Endometrium (tissue), 2 donors: ENCODE measurements around the gene KLHL4.
"Not testable (repeated sequence)": the region's sequence is repeated elsewhere in the genome, so short reads cannot be mapped to it uniquely, and the experiment has no call there.

ENCODE experiments used
- FAIRE-seq: peaks from 2 replicates; lab custom pipeline; 2012; peaks lifted over from hg19 to GRCh38; lab: Jason Lieb, UNC
- donor health status: control.
- donor health status: control.

Gene KLHL4

GRCh38 chrX:87517571-87518141, at the start of gene KLHL4:
TSS of gene KLHL4 (plus strand) at chrX:87517802. CDS start at chrX:87517894, 92 bp downstream.
- FAIRE-seq, result no peak

GRCh38 chrX:87468941-87469340, 48.7 kb upstream of the KLHL4 start:
- no peak for FAIRE-seq

GRCh38 chrX:87475793-87476192, 41.8 kb upstream of the KLHL4 start:
- no peak for FAIRE-seq

GRCh38 chrX:87478703-87479102, 38.9 kb upstream of the KLHL4 start:
- not testable (repeated sequence) for FAIRE-seq

GRCh38 chrX:87489071-87489470, 28.5 kb upstream of the KLHL4 start:
- no peak for FAIRE-seq

GRCh38 chrX:87515836-87516235, 1.8 kb upstream of the KLHL4 start:
- FAIRE-seq, result no peak

- no peak for FAIRE-seq
Observed at GRCh38 chrX:87516717-87517121, 883 bp upstream of the KLHL4 start.

- no peak for FAIRE-seq
Observed at GRCh38 chrX:87518504-87518903, 902 bp downstream of the KLHL4 start.

GRCh38 chrX:87525771-87526229, 8.2 kb downstream of the KLHL4 start:
- no peak for FAIRE-seq

GRCh38 chrX:87526281-87526680, 8.7 kb downstream of the KLHL4 start:
- no peak for FAIRE-seq

GRCh38 chrX:87528487-87528886, 10.9 kb downstream of the KLHL4 start:
- FAIRE-seq, result no peak

- FAIRE-seq, result no peak
Observed at GRCh38 chrX:87571964-87572363, 54.4 kb downstream of the KLHL4 start.

GRCh38 chrX:87572901-87573300, 55.3 kb downstream of the KLHL4 start:
- no peak for FAIRE-seq

- FAIRE-seq, result no peak
Observed at GRCh38 chrX:87578978-87579377, 61.4 kb downstream of the KLHL4 start.

- FAIRE-seq, result no peak
Observed at GRCh38 chrX:87580862-87581261, 63.3 kb downstream of the KLHL4 start.

GRCh38 chrX:87582453-87582852, 64.9 kb downstream of the KLHL4 start:
- no peak for FAIRE-seq

- FAIRE-seq, result no peak
Observed at GRCh38 chrX:87583679-87584078, 66.1 kb downstream of the KLHL4 start.

- FAIRE-seq, result no peak
Observed at GRCh38 chrX:87616371-87616770, 98.8 kb downstream of the KLHL4 start.

GRCh38 chrX:87621697-87622096, 104.1 kb downstream of the KLHL4 start:
- FAIRE-seq, result no peak

GRCh38 chrX:87626996-87627395, 109.4 kb downstream of the KLHL4 start:
- no peak for FAIRE-seq

- no peak for FAIRE-seq
Observed at GRCh38 chrX:87634361-87634760, 116.8 kb downstream of the KLHL4 start.

GRCh38 chrX:87636533-87636932, 118.9 kb downstream of the KLHL4 start:
- FAIRE-seq, result no peak

- FAIRE-seq, result not testable (repeated sequence)
Observed at GRCh38 chrX:87641439-87641838, 123.8 kb downstream of the KLHL4 start.

- FAIRE-seq, result no peak
Observed at GRCh38 chrX:87661761-87662160, 144.2 kb downstream of the KLHL4 start.

- FAIRE-seq, result no peak
Observed at GRCh38 chrX:87663421-87663820, 145.8 kb downstream of the KLHL4 start.
